ENCODE measurements around the gene PDE1A. TPM values are rescaled to one million over a fixed set of nuclear protein-coding genes. Genes with fewer than 3 reads are reported as not detected.

PDE1A gene
- total RNA-seq, 2 experiments from 2014 or later, result not detected

DNA sequence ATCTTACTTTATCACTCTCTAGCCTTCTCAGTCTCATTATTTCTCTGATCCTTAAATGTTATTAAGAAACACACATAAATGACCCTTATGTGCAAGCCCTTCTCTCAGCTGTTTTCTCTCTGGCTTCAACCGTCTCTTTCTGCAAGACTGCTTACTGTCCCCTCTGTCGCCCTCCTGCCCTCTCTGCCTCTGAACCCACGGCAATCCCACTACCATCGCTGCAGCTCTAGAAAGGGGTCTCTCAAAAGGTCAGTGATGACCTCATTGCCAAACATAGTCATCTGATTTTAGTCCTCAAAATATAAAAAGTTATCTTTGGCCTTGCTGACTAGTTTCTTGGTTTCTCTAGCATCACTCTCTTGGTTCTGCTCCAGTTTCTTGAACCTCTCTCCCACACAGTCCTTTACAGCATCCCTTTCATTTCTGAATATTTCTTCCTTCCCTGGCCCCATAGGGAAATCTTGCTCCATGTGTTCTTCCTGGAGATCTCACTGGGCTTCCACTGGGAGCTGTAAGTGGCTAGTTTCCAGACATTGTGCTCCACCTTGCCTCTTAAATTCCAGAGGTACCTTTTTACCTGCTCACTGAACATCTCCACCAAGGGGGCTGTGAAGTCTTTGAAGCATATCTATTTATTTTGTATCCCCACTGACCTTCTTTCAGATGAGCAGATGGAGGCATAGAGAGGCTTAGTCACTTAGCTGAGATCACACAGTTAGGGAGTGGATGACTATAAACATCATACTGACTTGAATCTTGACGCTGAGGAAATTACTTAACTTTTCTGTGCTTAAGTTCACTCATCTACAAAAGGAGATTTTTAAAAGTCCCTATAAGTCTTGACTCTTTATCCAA lies 96.2 kb downstream of the PDE1A start:
- Mint-ChIP-seq H3K36me3 (ENCODE audit: low read depth) (no peaks in the 10 kb centered on the region), H3K4me1 (ENCODE audit: low read depth) (no peaks in the 10 kb centered on the region), H3K9me3 (ENCODE audit: insufficient read depth) (no peaks in the 10 kb centered on the region), H3K27me3 (ENCODE audit: low read depth) (no peaks in the 10 kb centered on the region), H3K27ac (no peak overlapping the region), H3K4me3 (no peak overlapping the region)
- CTCF ChIA-PET, result no interaction called here
- ATAC-seq (no peak), DNase-seq (no peak)
- POLR2A ChIA-PET, result no interaction called here

DNA sequence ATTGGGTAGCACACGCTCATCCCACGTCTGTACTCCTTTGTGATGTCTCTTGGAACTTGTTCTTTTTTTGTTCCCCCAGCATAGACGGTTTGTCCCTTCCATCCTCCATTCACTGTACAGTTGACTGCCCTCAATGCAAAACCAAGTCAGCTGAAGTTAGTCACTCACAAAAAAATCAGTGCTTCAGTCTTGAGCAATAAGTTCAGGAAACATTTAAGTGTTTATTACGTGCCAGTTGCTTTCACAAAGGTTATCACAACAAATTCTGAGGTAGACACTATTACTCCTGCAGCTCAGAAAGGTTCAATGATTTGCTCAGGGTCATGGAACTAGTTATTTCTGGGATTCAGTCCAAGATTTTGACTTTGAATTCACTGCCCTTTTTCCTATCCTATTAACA lies 102.2 kb downstream of the PDE1A start:
- ChIA-PET POLR2A (no interaction called here), CTCF (no interaction called here)
- no peaks in the 10 kb centered on the region for H3K27me3 Mint-ChIP-seq (ENCODE audit: low read depth)

DNA sequence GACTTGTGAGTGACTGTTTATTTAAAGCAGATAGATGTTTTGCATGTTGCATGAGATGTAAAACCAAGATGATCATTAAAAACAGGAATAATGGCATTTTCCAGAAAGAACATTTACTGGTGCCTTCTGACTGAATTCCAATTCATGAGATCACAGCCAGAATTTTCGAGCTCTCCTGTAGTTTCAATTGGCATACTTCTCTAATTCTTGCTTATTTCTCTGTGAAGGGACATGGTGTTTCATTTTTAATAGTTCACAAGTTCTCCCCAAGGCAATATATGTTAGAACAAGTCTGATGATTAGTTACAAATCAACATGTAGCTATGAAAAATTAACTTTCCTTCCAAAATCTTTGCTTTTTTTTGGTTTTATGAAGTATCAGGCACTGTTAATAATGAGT lies 105.7 kb downstream of the PDE1A start:
- Mint-ChIP-seq H3K4me1 (ENCODE audit: low read depth) (no peaks in the 10 kb centered on the region), H3K9me3 (ENCODE audit: insufficient read depth) (no peaks in the 10 kb centered on the region), H3K27ac (no peak overlapping the region), H3K4me3 (no peak overlapping the region), H3K36me3 (ENCODE audit: low read depth) (no peaks in the 10 kb centered on the region), H3K27me3 (ENCODE audit: low read depth) (no peaks in the 10 kb centered on the region)
- ChIA-PET CTCF (no interaction called here), POLR2A (no interaction called here)
- ATAC-seq (no peak), DNase-seq (no peak)

More for the DNA sequence above, 102.2 kb downstream of the PDE1A start:
- Mint-ChIP-seq H3K9me3 (ENCODE audit: insufficient read depth) (no peaks in the 10 kb centered on the region), H3K4me3 (no peak overlapping the region), H3K4me1 (ENCODE audit: low read depth) (no peaks in the 10 kb centered on the region), H3K27ac (no peak overlapping the region), H3K36me3 (ENCODE audit: low read depth) (no peaks in the 10 kb centered on the region)
- no peak for DNase-seq
- ATAC-seq, result no peak

DNA sequence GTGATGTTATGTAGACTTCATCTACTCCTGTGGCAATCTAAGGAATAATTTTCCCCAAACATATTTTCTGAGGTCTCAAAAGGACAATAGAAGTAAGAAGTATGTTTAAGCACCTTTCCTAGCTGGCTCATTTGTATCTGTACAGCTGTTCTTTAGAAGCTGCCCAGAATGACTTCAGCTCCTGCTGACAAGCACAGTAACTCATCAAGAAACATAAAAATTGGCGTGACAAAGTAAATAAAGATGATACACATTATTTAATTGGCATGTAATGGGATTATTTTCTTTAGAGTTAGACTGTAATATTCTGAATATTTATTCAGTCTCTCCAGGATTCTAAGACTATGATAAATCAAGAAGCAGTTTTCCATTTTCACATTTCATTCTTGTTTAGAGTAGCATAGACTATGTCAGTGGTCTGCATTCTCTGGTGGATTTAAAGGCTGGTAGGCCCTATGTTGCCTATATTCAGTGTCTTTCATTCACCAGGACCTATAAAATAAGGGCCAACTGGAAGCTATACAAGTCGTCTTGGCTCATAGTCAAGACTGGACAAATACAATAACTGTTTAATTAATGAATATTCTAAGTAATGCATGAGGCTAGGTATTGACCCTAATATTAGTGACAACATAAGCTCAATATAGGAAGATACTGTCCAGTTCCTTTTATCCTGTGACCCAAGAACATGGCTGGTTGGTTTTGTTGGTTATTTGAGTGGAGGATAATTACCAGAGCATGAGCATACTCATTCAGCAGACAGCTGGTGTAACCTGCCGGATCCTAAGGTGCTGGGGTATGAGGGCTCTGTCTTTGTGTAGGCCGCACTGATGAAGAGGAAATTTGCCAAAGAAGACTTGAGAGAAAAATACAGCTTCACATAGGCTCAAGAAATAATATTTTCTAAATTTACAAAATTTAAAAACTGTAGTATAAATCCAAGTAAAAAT lies 107.0 kb downstream of the PDE1A start:
- H3K27me3 Mint-ChIP-seq (ENCODE audit: low read depth), result no peaks in the 10 kb centered on the region

DNA sequence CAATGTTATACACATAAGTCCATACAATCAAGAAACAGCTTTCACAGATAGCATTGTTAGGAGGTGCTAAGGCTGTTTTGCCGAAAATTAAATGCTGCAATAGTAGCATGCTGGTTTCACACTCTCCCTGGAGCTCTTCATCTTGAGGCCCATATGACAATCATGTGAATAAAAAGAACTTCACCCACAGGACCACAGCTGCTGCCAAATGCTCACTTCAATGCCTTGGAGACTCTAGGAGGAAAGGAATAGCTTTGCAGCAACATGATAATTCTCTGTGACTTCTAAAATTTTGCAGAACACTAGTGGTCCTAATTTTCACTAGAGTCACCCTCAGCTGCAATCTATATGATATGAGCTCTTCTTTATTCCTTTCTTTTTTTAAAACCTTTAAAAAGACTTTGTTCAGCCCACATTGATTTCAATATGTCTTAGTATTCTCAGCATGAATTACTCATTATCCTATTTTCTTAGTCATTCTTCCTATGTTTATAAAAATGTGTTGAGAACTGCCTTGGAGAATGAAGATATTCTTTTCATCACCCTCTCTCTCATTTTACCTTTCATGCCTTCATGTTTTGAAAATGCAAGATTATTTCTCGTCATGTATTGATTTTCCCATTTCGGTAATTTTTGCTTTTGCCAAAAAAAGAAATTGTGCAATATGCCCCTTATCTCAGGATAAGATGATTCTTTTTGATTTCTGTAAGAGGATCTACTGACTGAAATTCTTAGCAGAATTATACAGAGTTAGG lies 108.2 kb downstream of the PDE1A start:
- H3K36me3 Mint-ChIP-seq (ENCODE audit: low read depth), result no peaks in the 10 kb centered on the region
- no peaks in the 10 kb centered on the region for H3K4me1 Mint-ChIP-seq (ENCODE audit: low read depth)
- CTCF ChIA-PET, result no interaction called here
- no peak for DNase-seq
- H3K4me3 Mint-ChIP-seq, result no peak overlapping the region
- no peak overlapping the region for H3K27ac Mint-ChIP-seq
- ATAC-seq, result no peak
- no peaks in the 10 kb centered on the region for H3K9me3 Mint-ChIP-seq (ENCODE audit: insufficient read depth)
- H3K27me3 Mint-ChIP-seq (ENCODE audit: low read depth), result no peaks in the 10 kb centered on the region
- POLR2A ChIA-PET, result no interaction called here

More for the DNA sequence above, 107.0 kb downstream of the PDE1A start:
- H3K9me3 Mint-ChIP-seq (ENCODE audit: insufficient read depth), result no peaks in the 10 kb centered on the region
- H3K27ac Mint-ChIP-seq, result no peak overlapping the region
- DNase-seq, result no peak
- no peaks in the 10 kb centered on the region for H3K36me3 Mint-ChIP-seq (ENCODE audit: low read depth)
- ChIA-PET POLR2A (no interaction called here), CTCF (no interaction called here)
- no peaks in the 10 kb centered on the region for H3K4me1 Mint-ChIP-seq (ENCODE audit: low read depth)
- H3K4me3 Mint-ChIP-seq, result no peak overlapping the region
- no peak for ATAC-seq

DNA sequence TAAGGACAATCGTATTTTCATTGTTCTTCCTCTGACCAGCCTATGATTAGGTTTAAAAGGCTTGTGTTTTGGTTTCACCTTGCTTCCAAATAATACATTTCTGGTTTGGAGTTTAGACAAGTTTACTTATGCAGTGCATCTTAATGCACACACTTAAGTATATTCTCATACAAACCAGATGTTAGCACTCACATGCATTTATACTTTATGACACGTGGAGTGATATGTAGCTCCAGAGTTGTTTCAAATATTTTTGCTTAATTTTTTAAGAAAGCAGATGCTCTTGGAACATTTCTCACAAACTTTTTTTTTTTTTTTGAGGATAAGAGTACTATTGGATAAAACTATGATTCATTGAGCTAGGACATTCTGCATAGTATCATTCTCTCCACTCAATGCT lies 109.9 kb downstream of the PDE1A start:
- Mint-ChIP-seq H3K4me1 (ENCODE audit: low read depth) (no peaks in the 10 kb centered on the region), H3K4me3 (no peak overlapping the region), H3K27me3 (ENCODE audit: low read depth) (no peaks in the 10 kb centered on the region), H3K36me3 (ENCODE audit: low read depth) (no peaks in the 10 kb centered on the region), H3K9me3 (ENCODE audit: insufficient read depth) (no peaks in the 10 kb centered on the region), H3K27ac (no peak overlapping the region)
- ChIA-PET POLR2A (no interaction called here), CTCF (no interaction called here)
- DNase-seq, result no peak
- ATAC-seq, result no peak

DNA sequence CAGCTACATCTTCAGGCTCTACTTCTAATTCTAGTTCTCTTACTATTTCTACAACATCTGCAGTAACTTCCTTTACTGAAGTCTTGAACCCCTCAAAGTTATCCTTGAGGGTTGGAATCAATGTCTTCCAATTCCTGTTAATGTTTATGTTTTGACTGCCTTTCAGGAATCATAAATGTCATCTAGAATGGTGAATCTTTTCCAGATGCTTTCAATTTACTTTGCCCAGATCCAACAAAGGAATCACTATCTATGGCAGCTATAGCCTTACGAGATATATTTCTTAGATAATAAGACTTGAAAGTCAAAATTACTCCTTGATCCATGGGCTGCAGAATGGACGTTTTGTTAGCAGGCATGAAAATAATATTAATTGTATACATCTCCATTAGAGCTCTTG lies 123.9 kb downstream of the PDE1A start:
- H3K4me3 Mint-ChIP-seq, result no peak overlapping the region
- CTCF ChIA-PET, result interaction anchor here (0.7 kb wide), 1 partner anchor 12 kb away, joined by 3 read pairs; no protein-coding TSS in a partner anchor
- POLR2A ChIA-PET, result no interaction called here

DNA sequence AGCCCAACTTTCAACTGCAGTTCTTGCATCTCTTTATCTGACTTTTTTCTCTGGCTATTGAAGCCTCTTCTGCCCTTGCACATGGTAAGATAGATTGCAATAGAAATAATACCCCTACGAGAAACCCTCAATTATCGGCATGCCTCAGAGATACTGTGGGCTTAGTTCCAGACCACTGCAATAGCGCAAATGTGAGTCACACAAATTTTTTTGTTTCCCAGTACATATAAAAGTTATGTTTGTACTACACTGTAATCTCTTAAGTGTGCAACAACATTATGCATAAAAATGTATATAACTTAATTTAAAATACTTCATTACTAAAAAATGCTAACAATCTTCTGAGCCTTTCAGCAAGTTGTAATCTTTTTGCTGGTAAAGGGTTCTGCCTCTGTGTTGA lies 124.7 kb downstream of the PDE1A start:
- POLR2A ChIA-PET, result no interaction called here
- H3K27me3 Mint-ChIP-seq (ENCODE audit: low read depth), result no peaks in the 10 kb centered on the region
- CTCF ChIA-PET, result no interaction called here
- ATAC-seq, result no peak
- no peak overlapping the region for H3K27ac Mint-ChIP-seq
- H3K4me1 Mint-ChIP-seq (ENCODE audit: low read depth), result no peaks in the 10 kb centered on the region
- H3K9me3 Mint-ChIP-seq (ENCODE audit: insufficient read depth), result no peaks in the 10 kb centered on the region
- no peak for DNase-seq
- no peaks in the 10 kb centered on the region for H3K36me3 Mint-ChIP-seq (ENCODE audit: low read depth)
- H3K4me3 Mint-ChIP-seq, result no peak overlapping the region

More for the DNA sequence above, 123.9 kb downstream of the PDE1A start:
- DNase-seq (no peak), ATAC-seq (no peak)
- Mint-ChIP-seq H3K36me3 (ENCODE audit: low read depth) (no peaks in the 10 kb centered on the region), H3K4me1 (ENCODE audit: low read depth) (no peaks in the 10 kb centered on the region), H3K9me3 (ENCODE audit: insufficient read depth) (no peaks in the 10 kb centered on the region), H3K27ac (no peak overlapping the region), H3K27me3 (ENCODE audit: low read depth) (no peaks in the 10 kb centered on the region)

DNA sequence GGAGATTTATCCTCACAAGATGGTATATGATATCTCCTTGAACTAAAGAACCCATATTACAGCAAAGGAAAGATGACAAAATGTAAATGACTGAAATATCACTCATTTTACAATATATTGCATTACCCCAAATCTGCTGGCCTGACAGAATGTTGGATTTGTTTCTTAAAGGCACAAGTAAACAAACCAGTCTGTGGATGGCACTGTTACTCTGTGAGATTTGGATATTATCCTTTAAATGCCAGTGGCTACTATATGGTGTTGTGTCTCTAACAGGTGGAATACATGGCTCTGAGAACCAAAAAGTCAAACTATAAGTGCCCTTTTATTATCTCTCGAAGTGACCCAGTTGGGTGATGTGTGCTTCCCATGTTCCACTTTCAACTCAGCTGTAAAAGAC lies 125.7 kb downstream of the PDE1A start:
- DNase-seq (no peak), ATAC-seq (no peak)
- no peaks in the 10 kb centered on the region for H3K9me3 Mint-ChIP-seq (ENCODE audit: insufficient read depth)
- ChIA-PET POLR2A (no interaction called here), CTCF (no interaction called here)
- no peaks in the 10 kb centered on the region for H3K27me3 Mint-ChIP-seq (ENCODE audit: low read depth)
- H3K4me1 Mint-ChIP-seq (ENCODE audit: low read depth), result no peaks in the 10 kb centered on the region
- no peak overlapping the region for H3K27ac Mint-ChIP-seq
- H3K36me3 Mint-ChIP-seq (ENCODE audit: low read depth), result no peaks in the 10 kb centered on the region
- no peak overlapping the region for H3K4me3 Mint-ChIP-seq

DNA sequence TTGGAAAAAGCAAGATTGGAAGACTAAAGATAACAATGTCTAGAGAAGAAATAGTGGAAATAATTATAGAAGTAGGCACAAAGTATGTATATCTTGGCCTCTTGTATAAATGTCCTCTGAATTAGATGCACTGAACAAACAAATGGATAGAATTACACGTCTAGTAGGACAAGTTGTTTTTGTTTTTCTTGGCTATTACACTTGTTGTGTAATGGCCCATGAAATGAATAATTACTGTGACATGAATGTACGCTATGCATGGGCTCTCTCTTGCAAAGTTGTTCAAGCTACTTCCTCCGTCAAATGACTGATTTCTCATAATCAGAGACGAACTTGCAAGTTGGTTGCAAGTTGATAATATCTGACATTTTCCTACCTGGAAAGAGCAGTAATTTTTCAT lies 126.2 kb downstream of the PDE1A start:
- Mint-ChIP-seq H3K9me3 (ENCODE audit: insufficient read depth) (no peaks in the 10 kb centered on the region), H3K4me1 (ENCODE audit: low read depth) (no peaks in the 10 kb centered on the region), H3K36me3 (ENCODE audit: low read depth) (no peaks in the 10 kb centered on the region), H3K4me3 (no peak overlapping the region), H3K27me3 (ENCODE audit: low read depth) (no peaks in the 10 kb centered on the region), H3K27ac (no peak overlapping the region)
- ChIA-PET CTCF (no interaction called here), POLR2A (no interaction called here)
- ATAC-seq, result no peak
- DNase-seq, result no peak

DNA sequence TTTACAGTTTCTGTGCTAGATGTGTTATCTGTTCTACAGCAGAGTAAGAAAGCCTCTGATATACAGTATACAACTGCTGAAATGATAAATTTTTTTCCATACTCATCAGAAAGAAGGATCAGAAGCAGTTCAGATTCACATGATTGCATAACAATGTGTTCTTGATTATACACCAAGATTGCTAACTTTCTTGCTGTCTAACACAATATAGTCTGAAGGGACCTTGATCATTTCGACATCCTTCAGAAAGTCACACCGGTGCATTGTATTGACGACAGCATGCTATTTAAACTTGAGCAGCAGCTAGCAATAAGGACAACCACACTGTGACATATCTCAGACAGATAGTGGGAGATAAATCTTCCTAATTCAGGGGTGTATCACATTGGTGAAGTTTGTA lies 127.2 kb downstream of the PDE1A start:
- no peaks in the 10 kb centered on the region for H3K9me3 Mint-ChIP-seq (ENCODE audit: insufficient read depth)
- DNase-seq (no peak), ATAC-seq (no peak)
- ChIA-PET POLR2A (no interaction called here), CTCF (no interaction called here)
- H3K27me3 Mint-ChIP-seq (ENCODE audit: low read depth), result no peaks in the 10 kb centered on the region
- no peaks in the 10 kb centered on the region for H3K36me3 Mint-ChIP-seq (ENCODE audit: low read depth)
- H3K4me1 Mint-ChIP-seq (ENCODE audit: low read depth), result no peaks in the 10 kb centered on the region
- no peak overlapping the region for H3K4me3 Mint-ChIP-seq
- H3K27ac Mint-ChIP-seq, result no peak overlapping the region

DNA sequence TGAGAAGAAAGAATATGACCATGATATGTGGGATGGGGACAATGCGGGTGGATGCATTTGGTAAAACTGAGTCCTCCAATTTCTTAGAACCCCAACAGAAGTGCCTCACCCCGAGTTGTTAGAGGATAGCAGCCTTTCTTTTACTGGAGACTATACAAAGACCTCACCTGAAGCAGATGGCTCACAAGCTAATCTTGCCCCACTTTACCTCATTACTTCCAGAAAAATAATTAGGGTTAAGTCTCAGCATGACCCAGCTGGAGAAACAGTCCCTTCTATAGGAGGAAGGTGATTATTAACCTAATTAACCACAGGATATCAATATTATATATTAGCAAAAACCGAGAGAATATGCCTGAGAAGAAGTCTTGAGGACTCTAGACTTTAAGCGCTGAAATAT lies 128.4 kb downstream of the PDE1A start:
- Mint-ChIP-seq H3K4me1 (ENCODE audit: low read depth) (no peaks in the 10 kb centered on the region), H3K27me3 (ENCODE audit: low read depth) (no peaks in the 10 kb centered on the region), H3K27ac (no peak overlapping the region), H3K4me3 (no peak overlapping the region), H3K36me3 (ENCODE audit: low read depth) (no peaks in the 10 kb centered on the region), H3K9me3 (ENCODE audit: insufficient read depth) (no peaks in the 10 kb centered on the region)
- ChIA-PET POLR2A (no interaction called here), CTCF (no interaction called here)
- DNase-seq, result no peak
- ATAC-seq, result no peak
